HG03159 (cell line): ENCODE measurements around the gene CDHR3.
A peak's percentile ranks its signal among the peaks of the same experiment; 100 is the strongest.

ENCODE experiments used
- ATAC-seq: cut with Tn5 transposase; IDR thresholded peaks from one replicate; pipeline ENCODE4 v1.9.1; 2021; ENCODE audit warnings: mild to moderate bottlenecking, moderate library complexity; ENCODE audit not compliant: unreplicated experiment

The CDHR3 gene

GRCh38 chr7:106045586-106045985 is 82.5 kb downstream of the CDHR3 start:
- no peak for ATAC-seq

GRCh38 chr7:106047184-106047583 is 84.1 kb downstream of the CDHR3 start:
- no peak for ATAC-seq

GRCh38 chr7:106047818-106048705 is 85.0 kb downstream of the CDHR3 start:
- ATAC-seq: no peak

GRCh38 chr7:106048706-106049020 is 85.6 kb downstream of the CDHR3 start:
- no peak for ATAC-seq

GRCh38 chr7:106049139-106049752 is 86.2 kb downstream of the CDHR3 start:
- ATAC-seq: no peak

- ATAC-seq: no peak
Observed at GRCh38 chr7:106050002-106050745, 87.1 kb downstream of the CDHR3 start.

GRCh38 chr7:106050746-106051117 is 87.7 kb downstream of the CDHR3 start:
- ATAC-seq: no peak

GRCh38 chr7:106052681-106053080 is 89.6 kb downstream of the CDHR3 start:
- ATAC-seq: no peak

- ATAC-seq: no peak
Observed at GRCh38 chr7:106053109-106053508, 90.0 kb downstream of the CDHR3 start.

- ATAC-seq: no peak
Observed at GRCh38 chr7:106054156-106054910, 91.3 kb downstream of the CDHR3 start.

GRCh38 chr7:106054971-106055532 is 92.0 kb downstream of the CDHR3 start:
- ATAC-seq: no peak

- peak; percentile 35 for ATAC-seq
Observed at GRCh38 chr7:106056513-106057203, 93.6 kb downstream of the CDHR3 start.

- no peak for ATAC-seq
Observed at GRCh38 chr7:106057204-106057961, 94.3 kb downstream of the CDHR3 start.

GRCh38 chr7:106057962-106058927 is 95.2 kb downstream of the CDHR3 start:
- ATAC-seq: peak; percentile 68

- no peak for ATAC-seq
Observed at GRCh38 chr7:106058928-106059324, 95.9 kb downstream of the CDHR3 start.

- ATAC-seq: no peak
Observed at GRCh38 chr7:106059556-106059955, 96.5 kb downstream of the CDHR3 start.

- ATAC-seq: no peak
Observed at GRCh38 chr7:106060394-106060920, 97.4 kb downstream of the CDHR3 start.
